HTR-8/SVneo (cell line): ENCODE measurements around the gene ZNF606.

Experiments used
- DNase-seq: peaks from one replicate; pipeline ENCODE4 v3.0.0; 2011; ENCODE audit warnings: low spot score, mixed read lengths; ENCODE audit not compliant: insufficient read length
- FAIRE-seq: peaks from 2 replicates; lab custom pipeline; 2011; peaks lifted over from hg19 to GRCh38; lab: Jason Lieb, UNC

The ZNF606 gene

GRCh38 chr19:58002384-58003173 is at the start of gene ZNF606:
TSS of gene ZNF606 (minus strand) at chr19:58002820. CDS start at chr19:58001319, 1,501 bp downstream.
- FAIRE-seq (peak; percentile 90), DNase-seq (peak; percentile 89)

DNA sequence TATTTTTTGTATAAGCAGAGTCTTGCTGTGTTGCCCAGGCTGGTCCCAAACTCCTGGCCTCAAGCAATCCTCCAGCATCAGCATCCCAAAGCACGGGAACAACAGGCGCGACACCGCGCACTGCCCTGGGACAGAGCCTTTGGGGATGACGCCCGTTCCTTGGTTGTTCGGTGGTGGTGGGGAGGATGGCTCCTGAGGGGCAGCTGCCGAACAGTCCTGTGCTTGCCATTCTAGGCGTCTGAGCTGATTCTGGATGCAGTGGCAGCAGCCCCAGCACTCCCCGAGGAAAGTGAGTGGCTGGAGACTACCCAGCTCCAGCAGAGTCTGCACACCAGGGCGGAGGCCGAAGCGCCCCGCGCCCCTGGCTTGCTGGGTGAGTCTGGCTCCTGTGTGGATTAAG is 49.6 kb upstream of the ZNF606 start:
- DNase-seq (no peak), FAIRE-seq (no peak)

GRCh38 chr19:58047672-58048071 is 45.1 kb upstream of the ZNF606 start:
- no peak for FAIRE-seq

DNA sequence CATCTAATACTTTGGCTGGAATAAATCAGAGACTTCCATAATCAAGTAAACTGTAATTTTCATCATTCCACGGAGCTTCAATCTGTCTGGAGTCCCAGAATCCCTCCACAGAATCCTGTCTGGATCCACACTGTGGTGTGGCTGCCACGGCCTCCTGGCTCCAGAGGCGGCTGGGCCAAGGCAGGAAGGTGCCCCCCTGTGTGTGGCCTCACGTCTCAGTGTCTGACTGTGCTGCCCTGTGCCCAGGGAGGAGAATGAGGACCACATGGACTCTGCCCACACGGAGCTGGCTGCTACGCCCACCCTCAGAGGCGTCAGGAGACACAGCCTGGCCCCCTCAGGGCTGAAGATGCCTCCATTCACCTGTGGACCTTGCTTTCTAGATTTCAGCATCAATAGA is 44.2 kb upstream of the ZNF606 start:
- no peak for DNase-seq
- FAIRE-seq, result no peak

More at GRCh38 chr19:58047672-58048071, 45.1 kb upstream of the ZNF606 start:
- no peak for DNase-seq

GRCh38 chr19:58045411-58046050 is 42.9 kb upstream of the ZNF606 start:
- FAIRE-seq, result no peak
- no peak for DNase-seq

GRCh38 chr19:58044886-58045285 is 42.3 kb upstream of the ZNF606 start:
- DNase-seq (no peak), FAIRE-seq (no peak)

DNA sequence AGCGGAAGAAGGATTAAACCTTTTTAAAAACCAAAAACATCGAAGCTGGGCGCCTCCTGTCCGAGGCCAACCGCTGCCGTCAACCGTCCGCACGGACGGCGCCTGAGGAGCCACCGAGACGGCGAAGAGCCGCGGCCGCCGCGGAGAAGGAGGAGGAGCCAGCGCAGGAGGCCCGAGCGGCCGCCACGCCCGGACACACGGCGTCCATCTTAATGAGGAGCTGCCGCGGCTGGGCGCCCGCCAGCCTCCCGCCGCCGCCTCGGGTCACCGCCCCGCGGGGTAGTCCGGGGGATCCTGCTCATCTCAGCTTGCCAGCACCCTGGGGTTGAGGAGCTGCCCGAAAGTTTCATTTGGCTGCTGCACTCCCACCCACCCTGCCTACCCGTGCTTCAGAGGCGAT is 41.8 kb upstream of the ZNF606 start:
- no peak for FAIRE-seq
- no peak for DNase-seq

GRCh38 chr19:58042495-58043340 is 40.1 kb upstream of the ZNF606 start:
- no peak for DNase-seq
- no peak for FAIRE-seq

- FAIRE-seq (no peak), DNase-seq (no peak)
These were observed 38.3 kb upstream of the ZNF606 start for GRCh38 chr19:58040751-58041525.

DNA sequence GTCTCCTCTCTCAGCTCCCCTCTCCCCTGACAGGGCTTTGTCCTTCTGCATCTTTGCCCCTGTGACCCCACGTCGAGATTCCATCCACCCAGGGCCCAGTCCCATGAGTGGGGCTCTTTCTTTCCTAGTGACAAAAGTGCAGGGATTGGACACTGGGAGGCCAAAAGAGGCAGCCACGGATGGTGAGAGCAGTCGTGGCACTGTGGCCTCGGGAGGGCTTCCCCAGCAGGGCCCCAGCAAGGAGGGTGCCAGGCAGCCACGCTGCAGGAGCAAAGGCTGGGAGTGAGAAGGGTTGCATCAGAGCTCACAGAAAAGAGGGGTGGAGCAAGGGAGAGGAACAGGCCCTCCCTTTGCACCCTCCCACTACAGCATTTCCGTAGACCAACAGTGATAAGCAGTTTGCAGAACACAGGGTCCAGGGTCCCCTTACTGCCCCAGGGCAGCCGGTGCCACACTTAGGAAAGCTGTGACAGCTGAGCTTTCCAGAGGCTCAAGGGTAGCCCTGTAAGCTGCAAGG is 36.1 kb upstream of the ZNF606 start:
- DNase-seq (no peak), FAIRE-seq (no peak)

DNA sequence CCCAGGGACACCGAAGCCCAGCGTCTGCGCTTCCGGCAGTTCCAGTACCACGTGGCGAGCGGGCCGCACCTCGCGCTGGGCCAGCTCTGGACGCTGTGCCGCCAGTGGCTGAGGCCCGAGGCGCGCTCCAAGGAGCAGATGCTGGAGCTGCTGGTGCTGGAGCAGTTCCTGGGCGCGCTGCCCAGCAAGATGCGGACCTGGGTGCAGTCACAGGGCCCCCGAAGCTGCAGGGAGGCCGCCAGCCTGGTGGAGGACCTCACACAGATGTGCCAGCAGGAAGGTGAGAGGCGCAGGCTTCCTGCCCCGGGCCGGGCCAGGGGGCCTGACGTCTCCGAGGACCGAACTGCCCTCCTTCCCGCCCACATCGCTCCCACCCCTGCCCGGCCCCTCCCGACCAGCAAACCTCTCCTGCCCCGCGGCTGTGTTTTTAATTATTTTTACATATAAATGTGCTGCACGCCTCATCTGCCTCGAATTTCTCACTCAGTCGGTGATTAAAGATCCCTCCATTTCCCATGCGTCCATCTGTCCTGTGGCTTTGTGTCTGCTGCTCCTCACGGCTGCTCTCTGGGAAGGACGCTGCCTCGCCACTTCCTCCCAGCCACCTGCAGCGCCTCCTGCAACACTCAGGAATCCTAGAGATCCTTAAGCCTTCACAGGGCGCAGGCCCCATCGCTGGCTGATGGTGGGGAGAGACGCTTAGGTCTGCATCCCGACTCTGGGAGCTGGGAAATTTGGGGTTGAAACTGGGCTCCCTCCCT is 35.5 kb upstream of the ZNF606 start:
- FAIRE-seq (no peak), DNase-seq (no peak)

DNA sequence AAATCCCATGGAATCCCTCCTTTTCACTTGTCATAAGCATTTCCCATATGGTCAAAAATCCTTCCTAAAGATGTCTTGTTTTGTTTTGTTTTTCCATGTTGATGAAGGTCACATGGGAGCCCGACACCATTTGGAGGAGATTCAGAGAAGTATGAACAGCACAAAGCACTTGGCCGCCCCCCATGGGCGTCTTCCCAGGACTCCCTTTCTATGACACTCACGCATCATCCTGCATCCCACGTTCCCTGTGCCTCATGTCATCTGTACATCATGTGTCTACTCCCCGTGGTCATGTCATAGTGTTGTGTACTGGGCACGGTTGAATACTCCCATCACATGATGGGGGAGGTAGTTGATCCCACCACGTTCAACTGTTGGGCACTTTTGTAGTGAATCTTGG is 33.2 kb upstream of the ZNF606 start:
- FAIRE-seq (peak; percentile 78), DNase-seq (no peak)

DNA sequence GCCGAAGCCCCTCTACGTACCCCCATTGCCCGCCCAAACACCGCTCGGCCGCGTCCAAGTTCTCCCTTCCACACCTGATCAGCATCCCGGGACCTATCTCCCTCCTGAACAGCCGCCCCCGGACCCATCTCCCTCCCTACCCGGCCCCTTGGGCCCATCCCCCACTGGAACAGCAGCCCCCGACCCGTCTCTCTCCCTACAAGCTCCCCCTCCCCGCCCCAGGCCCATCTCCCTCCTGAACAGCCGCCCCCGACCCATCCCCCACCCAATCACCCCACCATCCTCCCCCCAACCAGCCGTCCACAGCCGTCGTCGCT is 31.8 kb upstream of the ZNF606 start:
- DNase-seq (no peak), FAIRE-seq (no peak)

GRCh38 chr19:58033741-58034476 is 31.3 kb upstream of the ZNF606 start, which contains the start of gene ZSCAN1:
TSS of gene ZSCAN1 (plus strand) at chr19:58034025. CDS start at chr19:58037837, 3,812 bp downstream.
- peak; percentile 75 for DNase-seq
- peak; percentile 76 for FAIRE-seq

DNA sequence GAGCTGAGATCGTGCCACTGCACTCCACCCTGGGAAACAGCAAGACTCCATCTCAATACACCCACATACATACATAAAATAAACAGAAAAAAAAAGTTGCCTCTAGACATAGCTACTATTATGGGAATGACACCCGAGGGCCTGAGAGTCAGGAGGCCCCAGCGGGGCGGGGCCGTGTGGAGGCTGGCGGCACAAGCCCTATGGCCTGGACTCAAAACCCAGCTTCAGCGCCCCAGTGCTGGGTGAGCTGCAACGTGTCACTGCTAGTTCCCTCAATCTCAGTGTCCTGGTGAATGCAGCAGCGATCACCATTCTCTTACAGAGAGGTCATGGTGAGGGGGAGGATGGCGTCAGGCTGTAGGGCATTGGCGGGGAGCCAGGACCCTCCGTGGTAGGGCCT is 22.0 kb upstream of the ZNF606 start:
- FAIRE-seq, result no peak

GRCh38 chr19:58022283-58022660 is 19.7 kb upstream of the ZNF606 start:
- no peak for DNase-seq
- no peak for FAIRE-seq

More for the DNA sequence above, 22.0 kb upstream of the ZNF606 start:
- no peak for DNase-seq

DNA sequence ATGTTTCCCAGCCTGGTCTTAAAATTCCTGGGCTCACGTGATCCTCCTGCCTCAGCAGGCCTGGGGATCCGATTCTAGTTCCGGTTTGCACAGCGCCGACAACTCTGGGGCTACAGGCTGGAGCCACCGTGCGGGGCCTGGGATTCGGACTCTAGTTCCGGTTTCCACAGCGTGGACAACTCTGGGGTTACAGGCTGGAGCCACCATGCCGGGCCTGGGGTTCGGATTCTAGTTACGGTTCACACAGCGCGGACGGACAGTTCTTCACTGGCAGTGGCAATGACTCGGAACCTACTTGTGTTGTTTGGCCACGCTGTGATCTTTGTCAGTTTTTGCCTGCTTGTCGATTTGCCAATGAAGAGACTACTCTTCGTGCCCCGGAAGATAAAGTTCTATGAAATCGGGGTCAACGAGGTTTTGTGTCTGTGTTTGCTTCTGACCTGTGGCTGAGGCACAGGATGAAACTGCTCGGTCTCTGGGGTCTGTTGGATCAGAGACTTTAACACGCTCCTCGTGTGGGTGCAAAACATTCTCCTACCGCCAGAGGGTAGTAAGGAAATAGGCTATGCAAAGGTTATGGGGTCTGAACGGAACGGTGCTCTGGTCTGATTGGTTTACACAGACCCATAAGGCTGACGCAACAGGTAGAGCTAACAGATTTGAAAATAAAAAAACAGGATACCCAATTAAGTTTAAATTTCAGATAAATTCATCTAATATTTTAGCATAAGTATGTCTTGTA is 19.1 kb upstream of the ZNF606 start:
- FAIRE-seq (peak; percentile 31), DNase-seq (peak; percentile 63)

DNA sequence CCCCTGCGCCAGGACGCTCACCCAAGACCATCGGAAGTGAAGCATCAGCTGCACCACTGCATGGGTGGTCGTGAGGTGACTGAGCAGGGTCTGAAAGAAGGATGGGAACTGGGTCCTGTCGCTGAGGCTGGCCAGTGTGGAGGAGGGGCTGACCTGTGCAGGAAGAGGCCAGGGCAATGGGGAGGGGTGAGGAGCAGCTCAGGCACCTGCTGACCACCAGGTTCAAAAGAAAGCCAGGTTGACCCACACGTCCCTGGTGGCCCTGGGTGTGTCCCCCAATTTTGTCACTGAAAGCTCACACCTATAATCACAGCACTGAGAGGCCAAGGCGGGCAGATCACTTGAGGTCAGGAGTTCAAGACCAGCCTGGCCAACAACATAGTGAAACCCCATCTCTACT is 17.5 kb upstream of the ZNF606 start:
- DNase-seq (no peak), FAIRE-seq (no peak)
